Upper lobe of left lung (tissue), 4 donors: ENCODE data around the gene HOXA7.

ENCODE experiments used
- CTCF ChIP-seq, 6 experiments: fragments of 450-650 bp in 4 of 6; fragments of 200-600 bp in 2 of 6; sonication (generic) in 2 of 6; IDR thresholded peaks; one replicate each; pipeline ENCODE4 v1.5.1; 2016 to 2019; ENCODE audit warnings: antibody characterized with exemption in 6 of 6
- POLR2AphosphoS5 ChIP-seq, 2 donors: sonication (generic); formaldehyde crosslinking; IDR thresholded peaks; one replicate each; pipeline ENCODE4 v1.5.1; 2017; ENCODE audit warnings: antibody characterized with exemption in 2 of 2

GRCh38 chr7:27122077-27122910 is 34.2 kb downstream of the HOXA7 start:
- TF ChIP-seq CTCF (IDR thresholded peaks at IDR 0.05) = no peak
- no peak for TF ChIP-seq POLR2AphosphoS5 (IDR thresholded peaks at IDR 0.05)
